ENCODE data around the gene RSU1. TPM values are rescaled to one million over a fixed set of nuclear protein-coding genes. Genes with fewer than 3 reads are reported as not detected.

The RSU1 gene
- total and polyA plus RNA-seq, 2 of the 13 experiments (the other 11 are each of a cell fraction or from before 2014, with no cell fraction given): 32.3 to 35.1 TPM

DNA sequence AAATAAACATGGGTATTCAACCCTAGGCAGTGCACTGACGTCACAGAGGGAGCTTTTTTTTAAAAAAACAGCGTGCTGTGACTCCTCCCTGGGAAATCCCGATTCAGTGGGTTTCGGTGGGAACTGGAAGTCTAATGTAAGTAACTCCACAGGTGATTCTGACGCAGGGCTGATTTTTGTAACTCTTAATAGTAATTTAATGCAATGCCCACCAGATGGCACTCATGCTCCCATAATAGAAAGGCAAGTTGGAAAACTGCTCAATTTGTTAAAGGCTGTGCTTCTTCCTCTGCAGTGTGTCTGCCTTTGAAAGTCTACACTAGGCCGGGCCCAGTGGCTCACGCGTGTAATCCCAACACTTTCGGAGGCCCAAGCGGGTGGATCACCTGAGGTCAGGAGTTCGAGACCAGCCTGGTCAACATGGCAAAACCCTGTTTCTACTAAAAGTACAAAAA is 10.9 kb upstream of the RSU1 start:
- in situ Hi-C loops (cut with HindIII; ENCODE audit: extremely low pct_ligation_motif_present, low pct_unique_long_range_greater_than_20kb) (loop anchor here (25.0 kb wide), 1 partner anchor 609 kb away; no protein-coding TSS in a partner anchor), intact Hi-C loops (cut with micrococcal nuclease; ENCODE audit: unreplicated experiment) (loop anchor here (1.0 kb wide), 2 partner anchors 429 to 602 kb away; no protein-coding TSS in a partner anchor)
- 9% methylated on average over 11 of the region's 11 CpGs for WGBS (ENCODE audit: low lambda C conversion rate)
- H3K79me2 ChIP-seq (ENCODE audit: insufficient read depth, low read length): no peaks in the 10 kb centered on the region
- no peaks in the 10 kb centered on the region for H4K20me1 ChIP-seq (ENCODE audit: insufficient read depth, low read length)
- no peak overlapping the region for H3K4me3 ChIP-seq (replicated peaks in 1 of 3; ENCODE audit: insufficient read depth in 1 of 3, low read depth in 2 of 3, low read length in 3 of 3)
- peak; percentile 80 for ATAC-seq
- ChIA-PET CTCF (ENCODE audit: low intra/inter-chr PET ratio, low total read pairs) (interaction anchor here (1.3 to 1.7 kb wide), 3 partner anchors 403 to 603 kb away, joined by 3 to 9 read pairs (median 6); no protein-coding TSS in a partner anchor), POLR2A (no interaction called here)
- H3K9ac ChIP-seq (ENCODE audit: insufficient read depth, low read depth, low read length): no peak overlapping the region
- DNase-seq (ENCODE audit: low spot score): peak; percentile 69
- H3K36me3 ChIP-seq (replicated peaks in 1 of 2; ENCODE audit: control insufficient read depth in 1 of 2, insufficient read depth in 2 of 2, low read length in 2 of 2): no peaks in the 10 kb centered on the region
- H3K9me3 ChIP-seq (ENCODE audit: low read length): no peaks in the 10 kb centered on the region
- H3K27me3 ChIP-seq (ENCODE audit: control insufficient read depth in 1 of 2, insufficient read depth in 2 of 2, low read length in 2 of 2): no peaks in the 10 kb centered on the region; a peak in 1 of 5 replicates
- H3K4me2 ChIP-seq (ENCODE audit: low read depth, low read length): no peak overlapping the region
- BruUV-seq (replicated peaks): no TSS peak
- H3K4me1 ChIP-seq (ENCODE audit: insufficient read depth, low read length): no peaks in the 10 kb centered on the region
- H3K27ac ChIP-seq (ENCODE audit: extremely low read length, insufficient read depth, low read length): no peak overlapping the region
- FAIRE-seq: peak; percentile 82
- no peak overlapping the region for H2AFZ ChIP-seq (ENCODE audit: low read length)
- TF ChIP-seq MBNL3 (CRISPR knock-in tag; conservative IDR thresholded peaks at IDR 0.05): no peak
- peak; percentile 67 for TF ChIP-seq SMC3 (IDR thresholded peaks at IDR 0.05; ENCODE audit: low read length)
- no peak for TF ChIP-seq ZNF777 (CRISPR knock-in tag; IDR thresholded peaks at IDR 0.05)
- peak; percentile 72 for TF ChIP-seq STAG1 (CRISPR knock-in tag; IDR thresholded peaks at IDR 0.05)
- no peak for TF ChIP-seq SSRP1 (CRISPR knock-in tag; IDR thresholded peaks at IDR 0.05)
- no peak for TF ChIP-seq ATM (IDR thresholded peaks at IDR 0.05; ENCODE audit: borderline replicate concordance)
- TF ChIP-seq, protein P1, sequence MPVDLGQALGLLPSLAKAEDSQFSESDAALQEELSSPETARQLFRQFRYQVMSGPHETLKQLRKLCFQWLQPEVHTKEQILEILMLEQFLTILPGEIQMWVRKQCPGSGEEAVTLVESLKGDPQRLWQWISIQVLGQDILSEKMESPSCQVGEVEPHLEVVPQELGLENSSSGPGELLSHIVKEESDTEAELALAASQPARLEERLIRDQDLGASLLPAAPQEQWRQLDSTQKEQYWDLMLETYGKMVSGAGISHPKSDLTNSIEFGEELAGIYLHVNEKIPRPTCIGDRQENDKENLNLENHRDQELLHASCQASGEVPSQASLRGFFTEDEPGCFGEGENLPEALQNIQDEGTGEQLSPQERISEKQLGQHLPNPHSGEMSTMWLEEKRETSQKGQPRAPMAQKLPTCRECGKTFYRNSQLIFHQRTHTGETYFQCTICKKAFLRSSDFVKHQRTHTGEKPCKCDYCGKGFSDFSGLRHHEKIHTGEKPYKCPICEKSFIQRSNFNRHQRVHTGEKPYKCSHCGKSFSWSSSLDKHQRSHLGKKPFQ (CRISPR knock-in tag; IDR thresholded peaks at IDR 0.05; ENCODE audit: insufficient replicate concordance): no peak
- TF ChIP-seq, protein P2, sequence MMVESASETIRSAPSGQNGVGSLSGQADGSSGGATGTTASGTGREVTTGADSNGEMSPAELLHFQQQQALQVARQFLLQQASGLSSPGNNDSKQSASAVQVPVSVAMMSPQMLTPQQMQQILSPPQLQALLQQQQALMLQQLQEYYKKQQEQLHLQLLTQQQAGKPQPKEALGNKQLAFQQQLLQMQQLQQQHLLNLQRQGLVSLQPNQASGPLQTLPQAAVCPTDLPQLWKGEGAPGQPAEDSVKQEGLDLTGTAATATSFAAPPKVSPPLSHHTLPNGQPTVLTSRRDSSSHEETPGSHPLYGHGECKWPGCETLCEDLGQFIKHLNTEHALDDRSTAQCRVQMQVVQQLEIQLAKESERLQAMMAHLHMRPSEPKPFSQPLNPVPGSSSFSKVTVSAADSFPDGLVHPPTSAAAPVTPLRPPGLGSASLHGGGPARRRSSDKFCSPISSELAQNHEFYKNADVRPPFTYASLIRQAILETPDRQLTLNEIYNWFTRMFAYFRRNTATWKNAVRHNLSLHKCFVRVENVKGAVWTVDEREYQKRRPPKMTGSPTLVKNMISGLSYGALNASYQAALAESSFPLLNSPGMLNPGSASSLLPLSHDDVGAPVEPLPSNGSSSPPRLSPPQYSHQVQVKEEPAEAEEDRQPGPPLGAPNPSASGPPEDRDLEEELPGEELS (CRISPR knock-in tag; IDR thresholded peaks at IDR 0.05): no peak
- TF ChIP-seq, protein P3, sequence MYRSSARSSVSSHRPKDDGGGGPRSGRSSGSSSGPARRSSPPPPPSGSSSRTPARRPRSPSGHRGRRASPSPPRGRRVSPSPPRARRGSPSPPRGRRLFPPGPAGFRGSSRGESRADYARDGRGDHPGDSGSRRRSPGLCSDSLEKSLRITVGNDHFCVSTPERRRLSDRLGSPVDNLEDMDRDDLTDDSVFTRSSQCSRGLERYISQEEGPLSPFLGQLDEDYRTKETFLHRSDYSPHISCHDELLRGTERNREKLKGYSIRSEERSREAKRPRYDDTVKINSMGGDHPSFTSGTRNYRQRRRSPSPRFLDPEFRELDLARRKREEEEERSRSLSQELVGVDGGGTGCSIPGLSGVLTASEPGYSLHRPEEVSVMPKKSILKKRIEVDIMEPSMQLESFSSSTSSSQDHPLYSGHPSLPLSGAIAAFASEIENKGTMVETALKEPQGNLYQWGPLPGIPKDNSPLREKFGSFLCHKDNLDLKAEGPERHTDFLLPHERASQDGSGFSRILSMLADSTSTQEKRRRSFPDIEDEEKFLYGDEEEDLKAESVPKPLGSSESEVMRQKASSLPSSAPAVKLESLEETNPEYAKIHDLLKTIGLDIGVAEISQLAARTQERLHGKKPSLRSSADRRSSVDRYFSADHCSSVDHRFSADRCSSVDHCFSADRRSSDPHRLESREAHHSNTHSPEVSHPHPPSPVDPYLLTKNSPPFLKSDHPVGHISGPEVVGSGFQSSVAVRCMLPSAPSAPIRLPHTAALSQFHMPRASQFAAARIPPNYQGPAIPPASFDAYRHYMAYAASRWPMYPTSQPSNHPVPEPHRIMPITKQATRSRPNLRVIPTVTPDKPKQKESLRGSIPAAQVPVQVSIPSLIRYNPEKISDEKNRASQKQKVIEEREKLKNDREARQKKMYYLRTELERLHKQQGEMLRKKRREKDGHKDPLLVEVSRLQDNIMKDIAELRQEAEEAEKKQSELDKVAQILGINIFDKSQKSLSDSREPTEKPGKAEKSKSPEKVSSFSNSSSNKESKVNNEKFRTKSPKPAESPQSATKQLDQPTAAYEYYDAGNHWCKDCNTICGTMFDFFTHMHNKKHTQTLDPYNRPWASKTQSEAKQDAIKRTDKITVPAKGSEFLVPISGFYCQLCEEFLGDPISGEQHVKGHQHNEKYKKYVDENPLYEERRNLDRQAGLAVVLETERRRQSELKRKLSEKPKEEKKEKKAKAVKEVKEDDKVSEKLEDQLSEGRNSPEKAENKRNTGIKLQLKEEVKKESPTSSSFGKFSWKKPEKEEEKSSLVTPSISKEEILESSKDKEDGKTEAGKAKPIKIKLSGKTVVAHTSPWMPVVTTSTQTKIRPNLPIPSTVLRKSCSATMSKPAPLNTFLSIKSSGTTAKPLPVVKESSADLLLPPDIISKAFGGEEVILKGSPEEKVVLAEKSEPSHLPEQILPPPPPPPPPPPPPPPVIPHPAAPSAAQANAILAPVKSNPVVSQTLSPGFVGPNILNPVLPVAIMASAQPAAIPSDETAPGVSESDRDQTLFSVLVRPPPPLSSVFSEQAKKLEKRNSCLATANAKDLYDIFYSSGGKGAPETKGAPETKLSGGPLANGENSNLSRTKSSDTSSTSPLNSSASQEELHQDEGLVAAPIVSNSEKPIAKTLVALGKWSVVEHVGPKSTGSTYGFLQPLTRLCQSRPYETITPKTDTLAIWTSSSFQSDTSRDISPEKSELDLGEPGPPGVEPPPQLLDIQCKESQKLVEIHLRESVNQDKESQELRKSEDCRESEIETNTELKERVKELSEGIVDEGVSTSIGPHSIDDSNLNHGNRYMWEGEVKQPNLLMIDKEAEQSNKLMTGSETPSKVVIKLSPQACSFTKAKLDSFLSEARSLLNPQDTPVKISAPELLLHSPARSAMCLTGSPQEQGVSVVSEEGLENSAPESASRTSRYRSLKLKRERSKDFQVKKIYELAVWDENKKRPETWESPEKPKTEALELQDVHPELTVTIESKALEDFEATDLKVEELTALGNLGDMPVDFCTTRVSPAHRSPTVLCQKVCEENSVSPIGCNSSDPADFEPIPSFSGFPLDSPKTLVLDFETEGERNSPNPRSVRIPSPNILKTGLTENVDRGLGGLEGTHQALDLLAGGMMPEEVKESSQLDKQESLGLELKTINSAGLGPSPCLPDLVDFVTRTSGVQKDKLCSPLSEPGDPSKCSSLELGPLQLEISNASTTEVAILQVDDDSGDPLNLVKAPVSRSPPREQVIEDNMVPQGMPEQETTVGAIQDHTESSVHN (CRISPR knock-in tag; IDR thresholded peaks at IDR 0.05): no peak
- no peak for TF ChIP-seq PAWR (CRISPR knock-in tag; IDR thresholded peaks at IDR 0.05; ENCODE audit: borderline replicate concordance)
- TF ChIP-seq, protein P4, sequence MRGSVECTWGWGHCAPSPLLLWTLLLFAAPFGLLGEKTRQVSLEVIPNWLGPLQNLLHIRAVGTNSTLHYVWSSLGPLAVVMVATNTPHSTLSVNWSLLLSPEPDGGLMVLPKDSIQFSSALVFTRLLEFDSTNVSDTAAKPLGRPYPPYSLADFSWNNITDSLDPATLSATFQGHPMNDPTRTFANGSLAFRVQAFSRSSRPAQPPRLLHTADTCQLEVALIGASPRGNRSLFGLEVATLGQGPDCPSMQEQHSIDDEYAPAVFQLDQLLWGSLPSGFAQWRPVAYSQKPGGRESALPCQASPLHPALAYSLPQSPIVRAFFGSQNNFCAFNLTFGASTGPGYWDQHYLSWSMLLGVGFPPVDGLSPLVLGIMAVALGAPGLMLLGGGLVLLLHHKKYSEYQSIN (CRISPR knock-in tag; IDR thresholded peaks at IDR 0.05; ENCODE audit: borderline replicate concordance): no peak

Data from HepG2 (cell line).